TTC549 (cell line): ENCODE measurements around the gene CHD3.

Experiments
- FAIRE-seq: peaks from 2 replicates; lab custom pipeline; 2012; peaks lifted over from hg19 to GRCh38; lab: Jason Lieb, UNC

Gene CHD3

DNA sequence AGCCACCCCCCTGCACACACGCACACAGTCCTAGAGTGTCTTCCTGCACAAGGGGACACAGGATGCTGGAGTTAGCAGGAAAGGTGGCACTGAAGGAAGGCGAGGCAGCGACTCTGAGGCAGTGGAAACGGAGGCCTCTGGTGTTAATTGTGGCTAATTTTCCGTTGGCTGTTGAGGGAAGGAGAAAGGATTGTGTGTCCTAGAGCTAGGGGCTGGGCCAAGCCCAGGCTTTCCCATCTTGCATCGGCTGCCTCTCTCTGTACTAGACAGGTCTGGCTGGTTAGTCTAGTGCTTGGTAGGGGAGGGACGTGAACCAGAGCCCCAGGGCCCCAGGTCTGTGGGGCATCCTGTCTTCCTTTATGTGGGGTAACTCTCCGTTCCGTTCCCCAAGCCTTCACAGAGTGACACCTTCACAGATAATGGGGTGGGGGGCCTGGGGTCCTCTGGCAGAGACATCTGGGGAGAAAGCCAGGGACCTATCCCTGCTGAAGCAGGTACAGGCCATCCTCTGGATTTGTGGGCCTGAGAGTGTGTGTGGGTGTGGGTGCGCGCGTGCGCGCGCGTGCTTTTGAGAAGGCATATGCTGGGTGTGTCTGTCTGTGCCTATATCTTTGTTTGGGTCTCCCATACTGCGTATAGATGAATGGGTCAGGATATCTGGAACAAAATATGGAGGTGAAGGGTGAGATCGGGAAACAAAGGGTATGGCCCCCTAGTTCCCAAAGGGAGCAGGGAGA is at the start of gene CHD3:
Gene CHD3 (plus strand): TSS at position 606 of the 737 bp plus-strand sequence. CDS start 212 bp downstream, outside the sequence.
- no peak for FAIRE-seq

DNA sequence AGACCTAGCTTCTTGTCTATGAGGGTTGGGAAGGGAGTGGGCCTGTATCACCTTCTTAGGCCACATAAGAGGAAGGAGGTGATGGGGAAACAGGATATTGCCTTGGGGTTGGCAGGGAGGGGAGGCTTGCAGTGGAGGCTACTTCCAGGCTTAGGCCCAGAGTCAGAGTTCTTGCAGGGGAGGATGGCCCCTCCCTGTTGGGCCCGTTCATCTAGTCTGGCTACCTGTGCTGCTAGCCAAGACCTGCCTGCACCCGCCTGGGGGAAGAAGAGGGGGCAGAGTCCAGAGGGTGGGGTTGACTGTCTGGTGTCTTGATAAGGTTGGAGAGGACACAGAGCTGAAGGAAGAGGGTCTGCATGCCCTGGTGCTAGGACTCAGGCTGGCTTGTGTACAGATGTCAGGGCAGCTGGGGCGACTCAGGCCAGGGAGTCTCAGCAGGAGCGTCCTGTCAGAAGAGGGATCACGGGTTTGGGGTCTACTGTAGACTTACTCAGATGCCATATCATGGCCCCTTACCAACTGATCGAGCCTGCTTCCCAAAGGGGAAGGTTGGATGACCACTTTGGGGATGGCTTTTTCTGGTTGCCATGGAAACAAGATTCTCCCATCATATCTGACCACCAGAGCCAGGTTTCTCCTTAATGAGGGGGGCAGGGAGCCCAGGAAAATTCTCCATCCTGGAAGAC is 49.3 kb upstream of the CHD3 start:
- FAIRE-seq: no peak

DNA sequence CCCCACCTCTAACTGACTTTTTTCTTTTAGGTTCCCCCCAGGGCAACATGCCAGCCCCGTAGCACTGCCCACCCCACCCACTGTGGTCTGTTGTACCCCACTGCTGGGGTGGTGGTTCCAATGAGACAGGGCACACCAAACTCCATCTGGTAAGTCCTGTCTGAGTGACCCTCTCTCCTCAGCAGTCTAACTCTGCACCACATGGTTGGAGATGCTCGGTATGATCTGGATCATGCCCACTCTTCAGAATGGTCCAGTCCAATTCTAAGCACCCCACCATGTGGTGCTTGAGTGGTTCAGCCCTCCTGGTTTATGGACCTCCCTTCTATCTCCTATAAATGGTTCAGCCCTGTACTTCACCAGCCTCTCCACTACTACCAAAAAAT is 48.7 kb upstream of the CHD3 start:
- FAIRE-seq: peak; percentile 85

DNA sequence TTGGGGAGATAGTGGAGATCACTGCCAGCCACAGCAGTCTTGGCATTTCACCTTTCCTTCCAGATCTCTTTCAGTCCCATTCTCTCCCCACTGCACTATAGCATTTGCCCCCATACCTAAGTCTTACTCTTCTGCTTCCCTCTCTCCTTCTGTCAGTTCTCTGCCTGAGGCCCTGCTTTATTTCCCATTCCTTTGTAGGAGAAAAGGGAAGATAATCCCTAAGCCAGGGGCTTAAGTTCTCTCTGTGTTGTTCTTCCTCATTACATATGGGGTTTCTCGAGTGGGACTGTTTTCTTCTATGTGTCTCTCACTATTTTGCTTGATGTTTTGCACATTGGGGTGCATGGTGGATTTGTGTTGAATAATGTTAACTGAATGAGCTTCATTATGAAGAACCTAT is 48.1 kb upstream of the CHD3 start:
- FAIRE-seq: no peak

DNA sequence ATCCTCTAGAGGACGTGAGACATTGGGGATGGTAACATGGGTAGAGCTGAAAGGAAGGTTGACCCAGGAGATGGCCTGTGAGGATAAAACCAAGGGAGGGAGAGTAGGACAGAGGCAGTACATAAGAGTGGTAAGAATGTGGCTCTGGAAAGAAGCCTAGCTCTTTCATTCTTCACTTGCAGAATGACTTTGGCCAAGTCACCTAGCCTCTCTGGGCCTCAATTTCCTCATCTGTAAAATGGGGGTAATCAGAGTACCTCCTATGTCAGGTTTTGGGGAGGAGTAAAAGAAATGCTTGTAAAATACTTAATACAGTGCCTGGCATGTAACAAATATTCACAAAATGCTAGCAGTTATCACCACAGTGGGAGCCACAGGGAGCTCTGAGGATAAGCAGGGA is 47.7 kb upstream of the CHD3 start:
- FAIRE-seq: no peak

DNA sequence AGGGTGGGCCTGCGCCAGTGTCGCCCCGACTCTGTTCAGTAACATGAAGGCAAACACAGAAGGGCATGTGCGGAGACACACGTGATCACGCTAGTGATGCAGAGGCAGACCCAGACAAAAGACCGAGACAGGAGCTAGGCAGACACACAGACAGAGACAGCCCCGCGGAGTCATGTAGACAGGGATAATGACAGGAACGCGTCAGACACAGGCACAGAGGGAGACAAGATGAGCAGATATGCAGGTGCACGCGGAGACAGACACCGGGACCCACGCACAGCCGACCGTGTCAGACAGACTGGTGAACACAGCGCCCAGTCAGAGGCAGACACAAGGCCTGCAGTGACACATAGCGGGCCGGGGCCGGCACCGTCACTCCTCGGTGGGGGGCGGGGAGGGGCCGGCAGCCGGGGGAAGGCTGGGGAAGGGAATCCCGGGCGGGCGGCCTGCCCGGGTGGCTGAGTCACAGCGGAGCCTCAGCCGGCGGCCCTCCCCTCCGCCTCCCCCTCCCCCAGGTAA is 47.1 kb upstream of the CHD3 start:
- FAIRE-seq: no peak

DNA sequence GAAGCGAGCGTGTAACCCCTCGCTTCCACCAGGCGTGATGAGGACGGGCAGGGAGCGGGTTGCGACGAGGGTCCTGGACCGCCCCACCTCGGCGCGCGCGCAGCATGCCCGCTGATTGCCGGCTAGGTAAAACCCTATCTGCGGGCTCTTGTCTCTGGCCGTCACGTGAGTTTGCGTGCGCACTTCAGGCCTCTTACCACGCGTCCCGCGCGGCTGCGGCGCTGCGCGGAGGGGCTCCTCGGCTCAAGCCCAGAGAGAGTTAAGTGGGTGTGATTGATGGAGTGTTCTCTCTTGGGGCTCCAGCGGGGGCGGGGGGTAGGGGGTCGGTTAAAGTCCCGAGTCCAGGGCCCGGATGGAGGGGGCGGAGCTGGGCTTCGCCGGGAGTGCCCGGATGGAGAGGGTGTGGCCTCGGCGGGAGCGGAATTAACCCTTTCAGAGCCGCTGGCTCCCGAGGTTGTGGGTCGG is 46.6 kb upstream of the CHD3 start:
- no peak for FAIRE-seq

DNA sequence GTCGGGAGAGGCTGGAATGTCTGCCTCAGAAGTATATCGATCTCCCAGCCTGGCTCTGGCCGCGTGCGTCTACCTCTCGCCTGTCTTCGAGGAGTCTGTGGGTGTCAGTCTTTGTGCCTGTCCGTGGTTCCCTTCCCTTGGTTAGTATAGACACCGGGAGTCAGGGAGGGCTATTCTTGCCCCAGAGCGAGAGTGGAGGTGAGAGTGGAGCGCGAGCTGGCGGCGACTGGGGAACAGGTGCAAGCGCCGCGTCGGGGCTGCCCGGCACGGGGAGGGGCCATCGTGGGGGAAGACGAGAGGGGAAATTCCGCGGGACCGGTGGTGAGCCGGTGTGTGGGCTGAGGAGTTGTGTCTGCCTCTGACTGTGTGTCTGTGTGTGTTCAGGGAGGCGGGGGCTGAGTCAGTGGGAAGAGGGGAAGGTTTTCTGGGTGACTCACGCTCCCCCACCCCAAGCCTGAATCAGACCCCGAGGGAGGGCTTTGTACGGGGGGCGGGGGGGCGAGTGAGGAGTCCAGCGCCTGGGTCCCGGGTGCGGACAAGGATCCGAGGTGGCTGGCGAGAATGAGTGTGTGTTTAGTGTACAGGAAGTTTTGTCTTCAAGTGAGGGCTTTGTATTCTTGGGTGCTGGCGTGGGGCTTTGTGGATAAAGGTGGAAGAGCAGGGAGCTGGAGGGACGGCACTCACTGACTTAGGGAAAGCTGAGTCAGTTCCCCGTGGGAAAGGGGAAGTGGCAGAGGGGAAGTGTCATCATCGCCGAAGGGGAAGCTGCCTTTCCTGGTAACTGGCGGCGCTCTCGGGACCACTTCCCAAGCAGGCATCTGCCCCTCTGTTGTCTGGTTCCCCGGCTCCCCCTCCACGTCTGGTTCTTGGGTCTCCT is 46.0 kb upstream of the CHD3 start:
- no peak for FAIRE-seq

DNA sequence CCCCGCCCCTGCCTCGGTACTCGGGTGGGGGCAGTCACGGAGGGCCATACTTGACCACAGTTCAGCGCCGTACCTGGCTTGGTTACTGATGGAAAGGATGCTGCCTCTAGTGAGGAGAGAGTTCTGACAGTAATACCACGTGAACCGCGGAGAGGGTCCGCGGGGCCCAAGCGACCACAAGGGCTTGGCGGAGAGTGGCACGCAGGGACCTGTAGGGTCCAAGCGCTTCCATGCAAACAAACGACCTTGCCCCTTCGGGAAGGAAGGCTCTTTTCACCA is 45.4 kb upstream of the CHD3 start:
- no peak for FAIRE-seq

DNA sequence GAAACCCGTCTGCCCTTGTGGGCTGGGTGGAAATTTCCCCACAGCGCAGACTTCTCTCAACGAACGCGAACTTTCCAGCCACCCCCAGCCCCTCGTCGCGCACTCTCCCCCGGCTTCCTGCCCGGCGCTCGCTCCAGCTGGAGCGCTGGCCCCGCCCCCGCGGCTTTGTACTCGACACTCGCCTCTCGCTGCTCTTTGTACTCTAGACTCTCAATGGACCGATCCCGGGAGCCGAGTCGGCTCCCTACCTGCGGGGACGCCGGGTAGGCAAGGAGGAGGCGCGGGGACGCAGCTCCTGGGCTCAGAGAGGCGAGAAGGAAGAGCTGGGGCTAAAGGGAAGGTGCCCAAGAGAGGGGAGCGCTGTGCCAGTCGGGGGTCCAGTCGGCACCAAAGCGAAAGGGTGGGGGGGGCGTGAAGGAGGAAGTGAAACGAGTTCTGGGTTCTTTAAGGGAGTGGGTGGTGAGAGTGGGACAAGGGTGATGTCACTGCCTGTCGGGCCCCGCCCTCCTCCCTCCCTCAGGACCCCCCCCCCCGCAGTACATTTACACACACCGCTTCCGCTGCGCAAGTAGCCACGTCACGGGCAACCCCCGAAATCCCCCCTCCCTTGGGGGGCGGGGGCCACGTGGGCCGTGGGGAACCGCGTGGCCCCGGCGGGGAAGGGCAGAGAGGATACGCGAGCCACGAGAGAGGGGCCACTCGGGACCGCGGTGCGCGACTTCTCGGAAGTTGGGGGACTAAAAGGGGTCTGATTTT is 44.9 kb upstream of the CHD3 start:
- FAIRE-seq: no peak

DNA sequence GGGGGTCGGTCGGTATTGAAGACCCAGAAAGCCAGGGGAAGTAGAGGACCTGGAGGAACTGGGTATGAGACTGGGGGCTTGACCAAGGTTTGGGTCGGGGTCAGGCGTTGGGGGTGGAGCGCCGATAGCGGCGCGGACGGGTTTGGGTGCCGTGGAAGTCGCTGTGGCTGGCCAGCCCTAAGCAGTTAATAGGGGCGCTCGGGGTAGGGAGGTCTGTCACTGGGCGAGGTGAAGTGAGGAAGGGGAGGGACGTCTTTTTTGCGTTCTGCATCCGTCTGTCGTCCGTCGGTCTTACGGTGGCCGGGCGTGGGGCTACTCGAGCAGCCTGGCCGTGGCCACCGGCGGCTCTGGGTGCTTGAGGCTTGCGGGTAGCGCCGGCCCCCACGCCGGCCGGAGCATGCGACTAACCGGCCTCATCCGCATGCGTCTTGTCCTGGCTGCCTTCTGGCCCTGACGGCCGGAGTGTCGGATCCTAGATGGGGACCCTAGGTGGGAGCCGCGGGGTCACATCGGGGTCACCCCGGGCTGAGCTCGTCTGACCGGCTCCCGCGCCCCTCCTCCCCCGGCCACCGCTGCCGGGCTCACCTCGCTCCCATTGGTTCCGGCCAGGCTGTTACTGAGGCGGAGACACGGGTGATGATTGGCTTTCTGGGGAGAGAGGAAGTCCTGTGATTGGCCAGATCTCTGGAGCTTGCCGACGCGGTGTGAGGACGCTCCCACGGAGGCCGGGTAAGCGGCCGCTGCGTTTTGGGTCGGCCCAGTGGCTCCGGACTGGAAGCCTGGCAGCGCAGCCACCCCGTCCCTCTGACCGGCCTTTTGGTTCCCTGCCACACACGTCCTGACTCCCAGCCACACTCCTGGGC is 44.1 kb upstream of the CHD3 start:
- FAIRE-seq: peak; percentile 61

DNA sequence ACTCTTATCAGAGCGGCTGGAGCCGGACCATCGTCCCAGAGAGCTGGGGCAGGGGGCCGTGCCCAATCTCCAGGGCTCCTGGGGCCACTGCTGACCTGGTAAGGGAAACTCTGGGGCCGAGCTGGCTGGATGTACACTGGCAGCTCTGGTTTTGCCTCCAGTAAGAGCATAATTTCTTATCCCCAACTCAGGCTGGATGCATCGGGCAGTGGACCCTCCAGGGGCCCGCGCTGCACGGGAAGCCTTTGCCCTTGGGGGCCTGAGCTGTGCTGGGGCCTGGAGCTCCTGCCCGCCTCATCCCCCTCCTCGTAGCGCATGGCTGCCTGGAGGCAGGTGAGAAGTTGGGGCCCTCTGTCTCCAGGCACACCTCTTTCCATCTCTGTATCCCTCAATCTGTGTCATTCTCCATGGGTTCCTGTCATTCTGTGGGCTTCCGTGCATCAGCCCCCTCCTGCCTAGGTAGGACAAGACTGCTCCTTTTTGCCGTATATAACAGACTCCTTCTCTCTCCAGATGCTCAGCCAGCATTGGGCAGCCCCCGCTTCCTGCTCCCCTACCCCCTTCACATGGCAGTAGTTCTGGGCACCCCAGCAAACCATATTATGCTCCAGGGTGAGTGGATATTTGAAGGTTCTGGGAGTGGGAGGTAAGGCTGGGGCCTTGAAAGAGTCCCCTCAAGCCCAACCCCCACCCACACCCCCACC is 43.1 kb upstream of the CHD3 start:
- FAIRE-seq: no peak

DNA sequence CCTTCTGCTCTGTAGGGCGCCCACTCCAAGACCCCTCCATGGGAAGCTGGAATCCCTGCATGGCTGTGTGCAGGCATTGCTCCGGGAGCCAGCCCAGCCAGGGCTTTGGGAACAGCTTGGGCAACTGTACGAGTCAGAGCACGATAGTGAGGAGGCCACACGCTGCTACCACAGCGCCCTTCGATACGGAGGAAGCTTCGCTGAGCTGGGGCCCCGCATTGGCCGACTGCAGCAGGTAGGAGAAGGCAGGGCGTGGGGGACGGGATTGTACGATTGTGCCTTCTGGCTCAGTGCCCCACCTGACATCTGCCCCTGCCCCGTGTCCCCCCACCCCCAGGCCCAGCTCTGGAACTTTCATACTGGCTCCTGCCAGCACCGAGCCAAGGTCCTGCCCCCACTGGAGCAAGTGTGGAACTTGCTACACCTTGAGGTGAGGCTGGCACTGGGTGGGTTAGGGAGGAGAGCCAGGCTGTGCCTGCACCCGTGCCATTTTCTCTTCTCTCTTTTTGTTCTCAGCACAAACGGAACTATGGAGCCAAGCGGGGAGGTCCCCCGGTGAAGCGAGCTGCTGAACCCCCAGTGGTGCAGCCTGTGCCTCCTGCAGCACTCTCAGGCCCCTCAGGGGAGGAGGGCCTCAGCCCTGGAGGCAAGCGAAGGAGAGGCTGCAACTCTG is 42.4 kb upstream of the CHD3 start:
- FAIRE-seq: no peak

DNA sequence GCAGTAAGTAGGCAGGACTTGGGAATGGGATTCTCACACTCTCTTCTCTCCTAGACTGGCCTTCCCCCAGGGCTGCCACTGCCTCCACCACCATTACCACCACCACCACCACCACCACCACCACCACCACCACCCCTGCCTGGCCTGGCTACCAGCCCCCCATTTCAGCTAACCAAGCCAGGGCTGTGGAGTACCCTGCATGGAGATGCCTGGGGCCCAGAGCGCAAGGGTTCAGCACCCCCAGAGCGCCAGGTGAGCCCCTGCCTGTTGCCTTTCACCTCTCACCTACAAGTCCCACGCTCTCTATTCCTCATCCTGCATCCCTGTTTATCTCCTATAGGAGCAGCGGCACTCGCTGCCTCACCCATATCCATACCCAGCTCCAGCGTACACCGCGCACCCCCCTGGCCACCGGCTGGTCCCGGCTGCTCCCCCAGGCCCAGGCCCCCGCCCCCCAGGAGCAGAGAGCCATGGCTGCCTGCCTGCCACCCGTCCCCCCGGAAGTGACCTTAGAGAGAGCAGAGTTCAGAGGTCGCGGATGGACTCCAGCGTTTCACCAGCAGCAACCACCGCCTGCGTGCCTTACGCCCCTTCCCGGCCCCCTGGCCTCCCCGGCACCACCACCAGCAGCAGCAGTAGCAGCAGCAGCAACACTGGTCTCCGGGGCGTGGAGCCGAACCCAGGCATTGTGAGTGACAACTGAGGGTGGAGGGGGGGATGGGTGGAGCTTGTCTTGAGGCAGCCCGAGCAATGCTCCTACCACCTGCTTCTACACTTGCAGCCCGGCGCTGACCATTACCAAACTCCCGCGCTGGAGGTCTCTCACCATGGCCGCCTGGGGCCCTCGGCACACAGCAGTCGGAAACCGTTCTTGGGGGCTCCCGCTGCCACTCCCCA is 41.6 kb upstream of the CHD3 start:
- FAIRE-seq: no peak

DNA sequence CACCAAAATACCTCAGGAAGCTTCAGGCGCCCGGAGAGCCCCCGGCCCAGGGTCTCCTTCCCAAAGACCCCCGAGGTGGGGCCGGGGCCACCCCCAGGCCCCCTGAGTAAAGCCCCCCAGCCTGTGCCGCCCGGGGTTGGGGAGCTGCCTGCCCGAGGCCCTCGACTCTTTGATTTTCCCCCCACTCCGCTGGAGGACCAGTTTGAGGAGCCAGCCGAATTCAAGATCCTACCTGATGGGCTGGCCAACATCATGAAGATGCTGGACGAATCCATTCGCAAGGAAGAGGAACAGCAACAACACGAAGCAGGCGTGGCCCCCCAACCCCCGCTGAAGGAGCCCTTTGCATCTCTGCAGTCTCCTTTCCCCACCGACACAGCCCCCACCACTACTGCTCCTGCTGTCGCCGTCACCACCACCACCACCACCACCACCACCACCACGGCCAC is 40.4 kb upstream of the CHD3 start:
- FAIRE-seq: no peak

DNA sequence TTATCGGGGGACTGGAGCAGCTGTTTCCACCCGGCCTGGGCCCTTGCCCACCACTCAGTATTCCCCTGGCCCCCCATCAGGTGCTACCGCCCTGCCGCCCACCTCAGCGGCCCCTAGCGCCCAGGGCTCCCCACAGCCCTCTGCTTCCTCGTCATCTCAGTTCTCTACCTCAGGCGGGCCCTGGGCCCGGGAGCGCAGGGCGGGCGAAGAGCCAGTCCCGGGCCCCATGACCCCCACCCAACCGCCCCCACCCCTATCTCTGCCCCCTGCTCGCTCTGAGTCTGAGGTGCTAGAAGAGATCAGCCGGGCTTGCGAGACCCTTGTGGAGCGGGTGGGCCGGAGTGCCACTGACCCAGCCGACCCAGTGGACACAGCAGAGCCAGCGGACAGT is 39.9 kb upstream of the CHD3 start:
- no peak for FAIRE-seq

DNA sequence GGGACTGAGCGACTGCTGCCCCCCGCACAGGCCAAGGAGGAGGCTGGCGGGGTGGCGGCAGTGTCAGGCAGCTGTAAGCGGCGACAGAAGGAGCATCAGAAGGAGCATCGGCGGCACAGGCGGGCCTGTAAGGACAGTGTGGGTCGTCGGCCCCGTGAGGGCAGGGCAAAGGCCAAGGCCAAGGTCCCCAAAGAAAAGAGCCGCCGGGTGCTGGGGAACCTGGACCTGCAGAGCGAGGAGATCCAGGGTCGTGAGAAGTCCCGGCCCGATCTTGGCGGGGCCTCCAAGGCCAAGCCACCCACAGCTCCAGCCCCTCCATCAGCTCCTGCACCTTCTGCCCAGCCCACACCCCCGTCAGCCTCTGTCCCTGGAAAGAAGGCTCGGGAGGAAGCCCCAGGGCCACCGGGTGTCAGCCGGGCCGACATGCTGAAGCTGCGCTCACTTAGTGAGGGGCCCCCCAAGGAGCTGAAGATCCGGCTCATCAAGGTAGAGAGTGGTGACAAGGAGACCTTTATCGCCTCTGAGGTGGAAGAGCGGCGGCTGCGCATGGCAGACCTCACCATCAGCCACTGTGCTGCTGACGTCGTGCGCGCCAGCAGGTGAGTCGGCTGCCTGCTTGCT is 39.3 kb upstream of the CHD3 start:
- no peak for FAIRE-seq

DNA sequence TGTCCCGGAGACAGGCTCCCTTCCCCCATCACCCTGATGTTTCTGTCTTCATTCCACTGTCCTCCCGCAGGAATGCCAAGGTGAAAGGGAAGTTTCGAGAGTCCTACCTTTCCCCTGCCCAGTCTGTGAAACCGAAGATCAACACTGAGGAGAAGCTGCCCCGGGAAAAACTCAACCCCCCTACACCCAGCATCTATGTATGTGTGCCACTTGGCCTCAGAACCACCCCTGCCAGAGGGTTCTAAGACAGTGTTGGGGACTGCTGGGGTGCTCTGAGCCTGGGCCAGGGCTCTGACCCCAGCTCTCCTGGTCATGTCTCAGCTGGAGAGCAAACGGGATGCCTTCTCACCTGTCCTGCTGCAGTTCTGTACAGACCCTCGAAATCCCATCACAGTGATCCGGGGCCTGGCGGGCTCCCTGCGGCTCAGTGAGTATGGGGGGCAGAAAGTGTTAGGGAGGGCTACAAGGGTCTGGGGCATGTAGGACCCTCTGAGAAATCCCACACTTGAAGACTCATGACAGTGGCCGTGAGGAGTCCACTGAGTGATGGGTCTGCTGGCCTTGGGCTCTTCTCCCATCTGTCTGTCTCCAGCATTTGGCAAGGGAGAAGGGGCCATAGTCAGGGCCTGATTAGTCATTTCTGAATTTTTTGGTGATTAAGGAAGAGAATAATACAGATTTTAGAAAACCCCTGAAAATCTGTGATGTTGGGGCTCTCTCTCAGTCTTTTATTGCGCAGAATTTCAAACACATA is 38.7 kb upstream of the CHD3 start:
- no peak for FAIRE-seq
